GM19351 (cell line): ENCODE results near the gene CTIF.

Experiments used
- ATAC-seq: cut with Tn5 transposase; IDR thresholded peaks from one replicate; pipeline ENCODE4 v1.9.1; 2021; ENCODE audit warnings: mild to moderate bottlenecking, moderate library complexity; ENCODE audit not compliant: unreplicated experiment

Gene CTIF

DNA sequence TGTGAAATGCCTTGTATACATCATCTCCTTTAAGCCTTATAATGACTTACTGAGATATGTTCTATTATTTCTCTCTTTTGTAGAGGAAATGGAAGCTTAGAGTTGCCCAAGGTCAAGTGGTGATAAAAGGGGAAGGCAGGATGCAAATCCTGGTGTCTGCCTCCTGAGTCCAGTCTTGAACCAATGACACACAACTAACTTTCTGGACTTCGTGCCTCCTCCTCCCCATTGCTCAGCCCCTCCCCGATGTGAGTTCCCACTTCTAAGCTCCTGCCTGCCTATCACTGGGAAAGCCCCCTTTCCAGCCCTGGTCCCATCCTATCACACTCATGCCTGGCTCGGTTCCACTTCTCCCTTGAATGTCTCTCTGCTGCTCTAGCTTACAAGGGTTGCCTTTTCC is 6.9 kb upstream of the CTIF start:
- ATAC-seq = no peak

DNA sequence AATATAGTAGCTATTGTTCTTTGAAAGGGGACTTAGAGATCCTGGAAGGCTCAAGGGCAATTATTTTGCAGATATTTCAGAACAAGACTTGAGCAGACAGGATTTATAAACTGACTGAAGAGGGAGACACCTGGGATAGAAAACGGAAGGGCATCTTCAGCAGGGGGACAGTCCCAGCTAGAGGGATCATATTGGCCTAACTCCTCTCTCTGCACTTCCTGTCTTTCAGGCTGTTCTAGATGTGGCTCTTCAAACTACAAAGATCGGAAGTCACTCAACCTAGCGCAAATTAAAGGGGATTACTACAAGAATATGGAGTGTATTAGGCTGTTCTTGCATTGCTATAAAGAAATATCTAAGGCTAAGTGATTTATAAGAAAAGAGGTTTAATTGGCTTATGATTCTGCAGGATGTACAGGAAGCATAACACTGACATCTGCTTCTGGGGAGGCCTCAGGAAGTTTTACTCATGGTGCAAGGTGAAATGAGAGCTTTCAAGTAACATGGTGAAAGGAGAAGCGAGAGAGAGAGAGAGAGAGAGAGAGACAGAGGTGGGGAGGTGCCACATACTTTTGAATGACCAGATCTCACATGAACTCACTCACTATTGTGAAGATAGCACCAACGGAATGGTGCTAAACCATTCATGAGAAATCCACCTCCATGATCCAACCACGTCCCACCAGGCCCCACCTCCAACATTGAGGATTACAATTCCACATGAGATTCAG is 5.3 kb upstream of the CTIF start:
- ATAC-seq = no peak

- no peak for ATAC-seq
Measured at GRCh38 chr18:48534364-48534763, 4.5 kb upstream of the CTIF start.

DNA sequence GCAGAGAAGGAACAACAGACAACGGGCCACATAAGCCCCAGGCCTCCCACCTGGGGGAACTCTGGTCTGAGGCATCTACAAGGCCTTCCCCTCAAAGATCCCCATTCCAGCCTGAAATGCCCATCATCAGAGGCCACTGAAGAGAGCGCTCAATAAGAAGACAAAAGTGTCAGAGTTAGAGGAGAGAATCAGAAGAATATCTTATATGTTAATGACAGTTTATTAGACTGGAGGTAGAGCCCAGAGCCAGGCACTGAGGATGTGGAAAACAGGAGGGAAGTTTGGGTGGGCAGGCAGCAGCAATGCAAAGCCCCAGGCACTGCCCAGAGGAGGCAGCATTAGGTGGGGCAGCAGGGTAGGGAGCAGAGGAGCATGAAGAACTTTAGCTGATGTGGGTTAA is 2.9 kb upstream of the CTIF start:
- ATAC-seq = no peak

DNA sequence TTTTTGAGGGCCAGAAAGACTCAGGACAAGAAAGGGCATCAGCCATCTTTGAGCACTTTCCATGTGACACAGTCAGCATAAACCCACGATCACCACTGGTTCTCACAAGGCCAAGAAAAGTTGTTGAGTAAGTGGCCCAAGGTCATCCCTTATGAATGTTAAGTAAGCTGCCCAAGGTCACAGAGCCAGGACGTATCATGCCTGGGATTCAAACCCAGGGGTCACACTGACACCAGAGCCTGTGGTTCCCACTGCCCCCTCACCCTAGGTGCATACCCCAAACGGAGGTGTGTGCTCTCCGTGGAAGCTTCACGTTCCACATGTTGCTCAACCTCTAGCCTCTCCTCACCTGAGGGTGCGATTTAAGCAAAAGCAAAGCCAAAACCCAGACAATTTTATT is 2.3 kb upstream of the CTIF start:
- no peak for ATAC-seq

DNA sequence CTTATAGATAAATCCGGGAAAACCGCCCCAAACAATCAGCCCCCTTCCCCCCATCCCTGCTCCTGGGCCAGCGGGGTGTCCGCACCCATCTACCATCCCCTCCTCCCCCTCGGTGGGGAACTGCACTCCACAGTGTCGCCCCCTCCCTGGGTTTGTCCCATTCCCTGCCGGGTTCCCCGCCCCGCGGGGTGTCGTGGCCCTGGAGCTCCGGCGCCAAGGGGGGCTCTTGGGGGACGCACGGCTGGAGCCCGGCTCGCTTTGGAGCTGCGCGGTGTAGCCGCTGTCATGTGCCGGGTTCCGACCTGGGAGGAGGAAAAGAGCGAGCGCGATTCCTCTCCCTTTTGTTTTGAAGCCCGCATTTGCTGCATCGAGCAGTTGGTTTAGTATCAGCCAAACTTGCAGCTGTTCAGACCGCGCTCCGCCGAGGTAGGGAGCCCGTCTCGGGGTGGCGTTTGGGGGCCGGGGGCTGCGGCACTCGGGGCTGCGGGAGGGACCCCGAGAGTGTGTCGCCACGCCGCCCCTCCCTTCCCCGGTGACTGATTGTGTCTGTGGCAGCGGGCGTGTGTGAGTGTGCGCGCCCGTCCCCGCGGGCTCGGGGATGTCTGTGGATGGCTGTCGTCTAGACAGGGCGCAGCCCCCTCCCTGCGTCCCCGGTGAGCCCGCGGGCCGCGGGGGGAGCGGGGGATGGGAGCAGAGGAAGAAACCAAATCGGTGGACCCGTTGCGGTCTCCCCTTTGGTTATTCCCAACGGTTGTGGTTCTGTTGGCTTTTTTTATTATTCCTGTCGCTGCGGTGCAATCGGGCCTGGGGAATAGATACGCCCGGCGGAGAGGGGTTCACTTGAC is 797 bp downstream of the CTIF start:
- no peak for ATAC-seq

GRCh38 chr18:48540251-48541025 is 1.6 kb downstream of the CTIF start:
- ATAC-seq = peak; percentile 47

- peak; percentile 48 for ATAC-seq
Measured at GRCh38 chr18:48541026-48541746, 2.4 kb downstream of the CTIF start.

GRCh38 chr18:48541747-48542400 is 3.0 kb downstream of the CTIF start:
- no peak for ATAC-seq

- no peak for ATAC-seq
Measured at GRCh38 chr18:48542513-48543181, 3.8 kb downstream of the CTIF start.

- no peak for ATAC-seq
Measured at GRCh38 chr18:48543228-48543627, 4.4 kb downstream of the CTIF start.

- ATAC-seq = no peak
Measured at GRCh38 chr18:48544116-48544515, 5.3 kb downstream of the CTIF start.

- ATAC-seq = no peak
Measured at GRCh38 chr18:48544661-48545415, 6.0 kb downstream of the CTIF start.

DNA sequence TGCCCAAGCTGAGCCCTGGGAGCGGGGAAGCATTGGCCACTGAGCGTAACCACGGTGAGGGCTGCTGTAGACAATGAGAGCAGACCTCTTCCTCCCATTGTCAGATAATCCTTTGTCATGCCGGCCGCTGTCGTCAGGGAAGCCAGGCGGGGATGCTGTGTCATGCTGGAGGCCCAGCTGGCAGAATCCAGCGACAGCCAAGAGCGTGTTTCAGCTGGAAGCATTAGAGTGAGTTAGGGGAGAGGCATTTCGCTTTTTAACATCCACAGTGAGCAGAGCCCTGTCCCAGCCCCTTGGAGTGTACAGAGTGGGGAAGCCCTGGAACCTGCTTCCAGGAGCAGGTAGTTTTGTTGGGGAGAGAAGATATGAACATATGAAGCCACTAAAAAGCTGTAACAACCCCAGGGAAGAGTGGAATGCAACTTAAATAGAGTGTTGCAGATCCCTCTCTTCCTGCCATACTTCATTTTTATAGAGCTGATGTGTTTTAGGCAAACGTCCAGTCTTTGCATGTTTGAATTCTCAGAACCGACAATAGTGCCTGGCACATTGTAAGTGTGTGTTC is 7.0 kb downstream of the CTIF start:
- no peak for ATAC-seq

DNA sequence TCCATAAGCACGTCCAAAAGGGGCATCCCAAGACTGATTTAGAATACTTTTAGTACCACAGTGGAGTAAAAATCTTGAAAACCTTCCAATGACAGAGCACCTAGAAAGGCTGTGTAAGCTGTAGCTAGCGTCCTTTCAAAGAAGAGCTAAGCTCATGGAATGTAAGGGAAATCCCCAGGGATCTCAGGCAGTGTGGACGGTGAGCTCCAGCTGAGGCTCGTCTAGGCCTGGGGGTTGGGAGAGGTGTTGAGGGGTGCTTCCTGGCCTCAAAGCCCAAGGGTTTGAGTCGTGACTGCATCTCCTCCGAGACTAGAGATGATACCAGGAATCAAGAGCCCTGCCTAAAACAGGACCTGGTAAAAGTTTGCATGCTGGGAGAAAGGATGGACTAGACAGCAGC is 7.6 kb downstream of the CTIF start:
- no peak for ATAC-seq

GRCh38 chr18:48547531-48547981 is 8.7 kb downstream of the CTIF start:
- no peak for ATAC-seq

GRCh38 chr18:48548011-48548771 is 9.4 kb downstream of the CTIF start:
- no peak for ATAC-seq

DNA sequence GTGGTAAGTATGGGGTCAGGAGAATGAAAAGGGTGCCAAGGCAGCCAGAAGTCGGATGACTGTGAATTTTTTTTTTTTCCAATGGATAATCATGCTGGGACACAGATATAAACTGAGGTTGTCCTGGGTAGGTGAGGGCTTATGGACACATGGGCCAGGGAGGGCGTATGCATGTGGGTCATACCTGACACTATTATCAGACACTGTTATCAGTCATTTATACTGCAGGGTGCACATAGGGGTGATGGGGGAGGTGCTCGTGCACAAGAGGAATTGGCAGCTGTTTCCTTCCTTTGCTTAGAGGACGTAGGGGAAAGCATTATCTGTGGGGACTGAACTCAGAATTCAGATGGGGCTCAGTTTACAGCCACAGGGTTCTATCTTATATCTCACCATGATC is 10.1 kb downstream of the CTIF start:
- ATAC-seq = no peak
